Measurements from ENCODE around the gene NTS.

The NTS gene

GRCh38 chr12:85835426-85836196 lies 38.5 kb upstream of the NTS start:
- no peak for TF ChIP-seq CTCF (conservative IDR thresholded peaks at IDR 0.05)
- TF ChIP-seq ZFX (IDR thresholded peaks at IDR 0.05): no peak
- H3K27ac ChIP-seq: no peak overlapping the region

GRCh38 chr12:85836197-85837090 lies 37.7 kb upstream of the NTS start, which contains the start of gene RASSF9:
Gene RASSF9 (minus strand): TSS chr12:85836409. CDS start chr12:85836201, 208 bp downstream.
- TF ChIP-seq ZFX (IDR thresholded peaks at IDR 0.05) (no peak), CTCF (conservative IDR thresholded peaks at IDR 0.05) (no peak)
- no peak within 1 kb of the TSS for H3K27ac ChIP-seq

- no peak overlapping the region for H3K27ac ChIP-seq
- no peak for TF ChIP-seq CTCF (conservative IDR thresholded peaks at IDR 0.05)
- no peak for TF ChIP-seq ZFX (IDR thresholded peaks at IDR 0.05)
These were observed 30.3 kb upstream of the NTS start for GRCh38 chr12:85843606-85844310.

GRCh38 chr12:85849344-85849743 lies 24.8 kb upstream of the NTS start:
- no peak overlapping the region for H3K27ac ChIP-seq
- TF ChIP-seq ZFX (IDR thresholded peaks at IDR 0.05): no peak
- TF ChIP-seq CTCF (conservative IDR thresholded peaks at IDR 0.05): no peak

GRCh38 chr12:85855305-85855704 lies 18.8 kb upstream of the NTS start:
- TF ChIP-seq CTCF (conservative IDR thresholded peaks at IDR 0.05) (no peak), ZFX (IDR thresholded peaks at IDR 0.05) (no peak)
- H3K27ac ChIP-seq: no peak overlapping the region

GRCh38 chr12:85856966-85857365 lies 17.1 kb upstream of the NTS start:
- H3K27ac ChIP-seq: no peak overlapping the region

More at GRCh38 chr12:85856966-85857365, 17.1 kb upstream of the NTS start:
- TF ChIP-seq ZFX (IDR thresholded peaks at IDR 0.05): no peak
- TF ChIP-seq CTCF (conservative IDR thresholded peaks at IDR 0.05): no peak

Data from C4-2B (cell line).